ENCODE data around the gene INTS4.
"Not testable (repeated sequence)": the region's sequence is repeated elsewhere in the genome, so short reads cannot be mapped to it uniquely, and the experiment has no call there.

INTS4 gene

DNA sequence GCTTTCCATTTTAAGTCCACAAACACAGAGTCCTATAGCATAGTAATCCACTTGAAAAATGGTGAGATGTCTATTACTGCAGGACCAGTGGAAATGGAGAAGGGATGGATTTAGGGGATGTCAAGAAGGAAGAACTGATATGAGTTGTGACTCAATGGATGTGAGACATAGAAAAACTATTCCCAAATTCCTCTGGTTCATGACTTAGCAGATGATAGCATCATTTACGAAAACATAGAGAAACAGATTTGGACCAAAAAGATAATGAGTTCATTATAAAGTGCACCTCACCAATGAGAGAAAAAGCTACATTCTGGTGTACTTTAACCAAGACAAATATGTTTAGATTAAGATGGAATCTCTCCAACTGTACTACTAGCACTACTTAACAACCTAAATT, 51.2 kb downstream of the INTS4 start:
- not testable (repeated sequence) for H3K27me3 ChIP-seq (ENCODE audit: insufficient read depth, low read length, poor library complexity); H3K4me3 ChIP-seq (ENCODE audit: low read depth in 1 of 2, low read length in 2 of 2); H3K9ac ChIP-seq (ENCODE audit: low read depth, low read length); H3K27ac ChIP-seq (ENCODE audit: low read length); H3K9me3 ChIP-seq (ENCODE audit: insufficient read depth, low read length, severe bottlenecking); H3K4me2 ChIP-seq (ENCODE audit: insufficient read depth, low read length); H3K36me3 ChIP-seq (ENCODE audit: insufficient read depth, low read length); H4K20me1 ChIP-seq (ENCODE audit: insufficient read depth, low read length); H2AFZ ChIP-seq (ENCODE audit: low read depth, low read length); H3K4me1 ChIP-seq (ENCODE audit: insufficient read depth, low read length); H3K79me2 ChIP-seq (ENCODE audit: insufficient read depth, low read length); DNase-seq; ATAC-seq (ENCODE audit: insufficient read depth, low read depth)

DNA sequence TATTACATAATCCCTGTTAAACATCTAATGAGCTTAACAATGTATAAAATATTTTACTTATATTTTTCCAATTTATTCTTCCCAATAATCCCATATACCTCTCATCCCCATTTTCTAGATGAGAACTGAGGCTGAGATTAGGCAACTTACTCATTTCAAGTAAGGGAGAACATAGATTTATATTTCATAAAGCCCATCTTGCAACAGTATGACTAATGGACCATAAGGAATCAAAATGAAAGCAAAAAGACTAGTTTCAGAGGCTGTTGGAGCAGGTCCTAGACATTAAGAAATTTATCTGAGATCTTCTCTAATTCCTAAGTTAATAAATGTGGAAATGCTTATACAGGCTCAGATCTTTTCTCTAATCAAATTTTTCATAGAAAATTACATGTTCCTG, 52.0 kb downstream of the INTS4 start:
- H3K9ac ChIP-seq (ENCODE audit: low read depth, low read length); H3K79me2 ChIP-seq (ENCODE audit: insufficient read depth, low read length); ATAC-seq (ENCODE audit: insufficient read depth, low read depth); H3K36me3 ChIP-seq (ENCODE audit: insufficient read depth, low read length); H2AFZ ChIP-seq (ENCODE audit: low read depth, low read length); H3K4me1 ChIP-seq (ENCODE audit: insufficient read depth, low read length); H3K27ac ChIP-seq (ENCODE audit: low read length); H3K4me2 ChIP-seq (ENCODE audit: insufficient read depth, low read length); H3K27me3 ChIP-seq (ENCODE audit: insufficient read depth, low read length, poor library complexity); H3K9me3 ChIP-seq (ENCODE audit: insufficient read depth, low read length, severe bottlenecking); H4K20me1 ChIP-seq (ENCODE audit: insufficient read depth, low read length); H3K4me3 ChIP-seq (ENCODE audit: low read depth in 1 of 2, low read length in 2 of 2); DNase-seq: not testable (repeated sequence)

DNA sequence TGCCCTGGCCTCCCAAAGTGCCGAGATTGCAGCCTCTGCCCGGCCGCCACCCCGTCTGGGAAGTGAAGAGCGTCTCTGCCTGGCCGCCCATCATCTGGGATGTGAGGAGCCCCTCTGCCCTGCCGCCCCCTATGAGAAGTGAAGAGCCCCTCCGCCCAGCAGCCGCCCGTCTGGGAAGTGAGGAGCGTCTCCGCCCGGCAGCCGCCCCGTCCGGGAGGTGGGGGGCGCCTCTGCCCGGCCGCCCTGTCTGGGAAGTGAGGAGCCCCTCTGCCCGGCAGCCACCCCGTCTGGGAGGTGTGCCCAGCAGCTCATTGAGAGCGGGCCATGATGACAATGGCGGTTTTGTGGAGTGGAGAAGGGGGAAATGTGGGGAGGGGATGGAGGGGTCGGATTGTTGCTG, 60.9 kb downstream of the INTS4 start:
- not testable (repeated sequence) for DNase-seq; H3K79me2 ChIP-seq (ENCODE audit: insufficient read depth, low read length); H3K27ac ChIP-seq (ENCODE audit: low read length); H4K20me1 ChIP-seq (ENCODE audit: insufficient read depth, low read length); H3K27me3 ChIP-seq (ENCODE audit: insufficient read depth, low read length, poor library complexity); H3K9me3 ChIP-seq (ENCODE audit: insufficient read depth, low read length, severe bottlenecking); H3K4me1 ChIP-seq (ENCODE audit: insufficient read depth, low read length); H3K9ac ChIP-seq (ENCODE audit: low read depth, low read length); ATAC-seq (ENCODE audit: insufficient read depth, low read depth); H3K4me2 ChIP-seq (ENCODE audit: insufficient read depth, low read length); H2AFZ ChIP-seq (ENCODE audit: low read depth, low read length); H3K4me3 ChIP-seq (ENCODE audit: low read depth in 1 of 2, low read length in 2 of 2)
- H3K36me3 ChIP-seq (ENCODE audit: insufficient read depth, low read length), result peaks cover 27% of the 10 kb centered on the region; the same call in 1 of the 2 replicates

DNA sequence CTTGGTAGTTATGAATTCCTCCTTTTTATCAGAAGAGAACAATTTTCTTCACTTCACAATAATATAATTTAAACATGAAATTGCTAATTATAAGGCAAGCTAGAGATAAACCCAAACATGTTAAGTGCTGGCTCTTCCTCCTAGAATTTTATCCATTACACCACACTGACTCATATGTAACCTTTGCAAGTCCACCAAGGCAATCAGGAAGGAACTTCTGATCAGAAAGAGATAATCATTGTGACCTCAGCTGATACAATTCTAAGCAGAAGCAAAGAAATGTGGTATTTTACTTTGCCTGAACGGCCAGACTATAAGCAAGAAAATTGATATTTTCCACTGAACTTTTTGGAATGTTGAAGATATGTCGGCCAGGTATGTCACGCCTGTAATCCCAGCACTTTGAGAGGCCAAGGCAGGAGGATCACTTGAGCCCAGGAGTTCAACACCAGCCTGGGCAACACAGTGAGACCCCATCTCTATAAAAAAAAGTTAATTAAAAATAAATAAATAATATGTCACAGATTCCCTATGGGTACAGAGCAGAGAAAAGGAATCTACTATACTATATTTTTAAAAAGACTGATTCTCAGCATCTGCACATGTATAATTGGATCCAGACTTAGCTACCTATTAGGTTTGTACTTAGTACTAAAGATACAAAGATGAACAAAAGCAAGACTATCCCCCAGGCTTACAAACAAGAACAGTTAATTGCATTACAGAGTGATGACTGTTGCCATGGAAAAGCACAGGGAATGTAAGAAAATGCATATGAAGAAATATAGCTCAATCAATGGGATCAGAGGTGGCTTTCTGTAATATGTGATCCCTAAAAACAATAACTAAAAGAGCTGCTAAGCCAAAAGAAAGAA, 63.9 kb downstream of the INTS4 start:
- H3K27ac ChIP-seq (ENCODE audit: low read length); H3K79me2 ChIP-seq (ENCODE audit: insufficient read depth, low read length); H3K4me3 ChIP-seq (ENCODE audit: low read depth in 1 of 2, low read length in 2 of 2); H3K4me2 ChIP-seq (ENCODE audit: insufficient read depth, low read length); ATAC-seq (ENCODE audit: insufficient read depth, low read depth); H3K4me1 ChIP-seq (ENCODE audit: insufficient read depth, low read length); H3K9ac ChIP-seq (ENCODE audit: low read depth, low read length); H2AFZ ChIP-seq (ENCODE audit: low read depth, low read length); H3K9me3 ChIP-seq (ENCODE audit: insufficient read depth, low read length, severe bottlenecking); H3K27me3 ChIP-seq (ENCODE audit: insufficient read depth, low read length, poor library complexity); H4K20me1 ChIP-seq (ENCODE audit: insufficient read depth, low read length); DNase-seq: not testable (repeated sequence)
- peaks cover 45% of the 10 kb centered on the region for H3K36me3 ChIP-seq (ENCODE audit: insufficient read depth, low read length)

DNA sequence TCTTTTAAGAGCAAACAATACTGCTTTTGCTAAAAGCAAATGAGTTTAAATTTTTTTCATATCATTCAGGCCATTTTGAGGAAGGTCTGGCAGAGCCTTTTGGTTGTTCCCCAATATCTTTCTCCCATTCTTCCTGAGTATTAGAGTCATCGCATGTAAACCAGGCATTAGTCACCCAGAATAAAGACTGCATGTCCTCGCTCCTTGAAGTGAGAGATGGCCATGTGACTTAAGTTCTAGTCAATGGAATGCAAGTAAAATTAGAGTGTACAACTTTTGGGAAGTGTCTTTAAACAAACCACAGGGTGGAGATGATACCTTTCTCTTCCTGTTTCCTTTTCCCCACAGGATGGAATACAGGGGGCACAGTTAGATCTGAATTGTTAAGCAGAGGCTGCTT, 76.8 kb downstream of the INTS4 start:
- peaks cover 19% of the 10 kb centered on the region; the same call in 1 of the 2 replicates for H3K36me3 ChIP-seq (ENCODE audit: insufficient read depth, low read length)
- H3K4me1 ChIP-seq (ENCODE audit: insufficient read depth, low read length), result not testable (repeated sequence)

DNA sequence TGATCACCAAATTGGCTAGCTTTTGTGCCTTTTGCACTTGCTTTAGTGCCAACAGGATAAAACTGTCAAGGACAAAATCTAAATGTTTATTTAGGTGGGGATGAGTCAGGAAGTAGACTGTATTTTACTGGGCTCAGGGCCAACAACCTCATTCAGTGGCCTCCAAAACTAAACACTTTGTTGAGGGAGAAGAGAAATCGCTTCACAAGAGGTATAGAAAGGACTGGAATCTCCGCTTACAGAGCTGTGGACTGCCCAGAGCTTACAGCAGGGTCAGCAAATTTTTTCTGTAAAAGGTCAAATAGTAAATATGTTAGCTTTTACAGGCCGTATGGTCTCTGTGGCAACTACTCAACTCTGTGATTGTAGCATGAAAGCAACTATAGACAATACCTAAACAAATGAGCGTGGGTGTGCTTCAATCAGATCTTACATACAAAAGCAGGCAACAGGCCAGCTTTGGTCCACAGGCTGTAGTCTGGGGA, 80.1 kb downstream of the INTS4 start:
- H2AFZ ChIP-seq (ENCODE audit: low read depth, low read length); H3K4me2 ChIP-seq (ENCODE audit: insufficient read depth, low read length); H4K20me1 ChIP-seq (ENCODE audit: insufficient read depth, low read length); H3K9me3 ChIP-seq (ENCODE audit: insufficient read depth, low read length, severe bottlenecking); H3K27ac ChIP-seq (ENCODE audit: low read length); DNase-seq; H3K79me2 ChIP-seq (ENCODE audit: insufficient read depth, low read length); H3K9ac ChIP-seq (ENCODE audit: low read depth, low read length); ATAC-seq (ENCODE audit: insufficient read depth, low read depth); H3K27me3 ChIP-seq (ENCODE audit: insufficient read depth, low read length, poor library complexity); H3K4me3 ChIP-seq (ENCODE audit: low read depth in 1 of 2, low read length in 2 of 2); H3K4me1 ChIP-seq (ENCODE audit: insufficient read depth, low read length): not testable (repeated sequence)
- H3K36me3 ChIP-seq (ENCODE audit: insufficient read depth, low read length), result peaks cover 16% of the 10 kb centered on the region; the same call in 1 of the 2 replicates

More for the DNA sequence above, 76.8 kb downstream of the INTS4 start:
- H4K20me1 ChIP-seq (ENCODE audit: insufficient read depth, low read length); H3K79me2 ChIP-seq (ENCODE audit: insufficient read depth, low read length); DNase-seq; H3K27ac ChIP-seq (ENCODE audit: low read length); H2AFZ ChIP-seq (ENCODE audit: low read depth, low read length); H3K27me3 ChIP-seq (ENCODE audit: insufficient read depth, low read length, poor library complexity); H3K4me3 ChIP-seq (ENCODE audit: low read depth in 1 of 2, low read length in 2 of 2); H3K9ac ChIP-seq (ENCODE audit: low read depth, low read length); H3K4me2 ChIP-seq (ENCODE audit: insufficient read depth, low read length); ATAC-seq (ENCODE audit: insufficient read depth, low read depth); H3K9me3 ChIP-seq (ENCODE audit: insufficient read depth, low read length, severe bottlenecking): not testable (repeated sequence)

DNA sequence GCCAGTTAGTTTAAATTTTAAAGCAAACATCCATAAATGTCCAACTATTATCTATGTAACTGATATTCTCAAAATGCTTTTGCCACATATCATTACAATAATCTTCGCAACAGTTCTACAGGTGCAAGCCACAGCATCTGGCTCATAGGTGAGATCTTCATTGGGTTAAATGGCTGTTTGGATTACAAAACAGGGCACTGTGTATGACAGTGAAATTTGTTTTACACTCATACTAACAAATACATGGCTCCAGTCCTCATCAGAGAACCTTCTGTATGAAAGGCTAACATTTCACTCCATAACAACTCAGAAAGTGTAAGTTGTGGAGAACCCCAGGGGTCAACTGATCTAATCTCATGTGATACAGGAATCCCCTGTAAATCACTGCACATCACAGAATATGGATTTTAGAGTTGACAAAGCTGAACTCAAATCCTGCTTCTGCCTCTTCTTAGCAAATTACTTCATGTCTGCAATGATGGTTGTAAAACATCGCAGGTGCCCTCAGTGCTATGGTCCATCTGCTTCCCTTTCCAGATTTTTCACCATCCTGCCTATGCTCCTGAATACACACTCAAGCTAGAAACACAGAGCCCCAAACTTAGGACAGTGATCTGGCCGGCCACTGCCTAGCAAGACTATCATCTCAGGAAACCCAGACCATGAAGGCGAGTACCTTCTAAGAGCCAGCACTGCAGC, 80.7 kb downstream of the INTS4 start:
- not testable (repeated sequence) for H2AFZ ChIP-seq (ENCODE audit: low read depth, low read length); DNase-seq; H3K4me3 ChIP-seq (ENCODE audit: low read depth in 1 of 2, low read length in 2 of 2); H3K27me3 ChIP-seq (ENCODE audit: insufficient read depth, low read length, poor library complexity); H3K9ac ChIP-seq (ENCODE audit: low read depth, low read length); H3K27ac ChIP-seq (ENCODE audit: low read length); H3K79me2 ChIP-seq (ENCODE audit: insufficient read depth, low read length); H3K4me1 ChIP-seq (ENCODE audit: insufficient read depth, low read length); H3K9me3 ChIP-seq (ENCODE audit: insufficient read depth, low read length, severe bottlenecking); H3K4me2 ChIP-seq (ENCODE audit: insufficient read depth, low read length); ATAC-seq (ENCODE audit: insufficient read depth, low read depth); H4K20me1 ChIP-seq (ENCODE audit: insufficient read depth, low read length)
- peaks cover 19% of the 10 kb centered on the region; the same call in 1 of the 2 replicates for H3K36me3 ChIP-seq (ENCODE audit: insufficient read depth, low read length)

DNA sequence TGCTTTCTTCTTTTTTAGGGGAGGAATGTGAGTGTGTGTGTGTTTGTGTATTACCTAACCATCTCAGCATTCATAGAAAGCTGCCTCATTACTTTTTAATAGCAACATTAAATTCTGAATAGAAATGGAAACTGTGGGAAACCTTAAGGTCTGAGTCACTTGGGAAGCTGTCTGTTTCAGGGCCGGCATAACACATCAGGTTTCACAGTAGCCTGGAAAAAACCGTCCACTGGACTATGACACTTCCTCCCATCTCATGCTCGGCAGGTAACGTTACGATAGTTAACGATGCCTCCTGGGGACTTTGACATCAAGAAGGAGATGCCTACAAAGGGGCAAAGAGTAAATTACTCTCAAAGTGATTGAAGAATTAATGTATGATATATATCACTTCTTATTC, 83.6 kb downstream of the INTS4 start:
- not testable (repeated sequence) for H3K4me2 ChIP-seq (ENCODE audit: insufficient read depth, low read length); H3K79me2 ChIP-seq (ENCODE audit: insufficient read depth, low read length); H3K4me1 ChIP-seq (ENCODE audit: insufficient read depth, low read length); ATAC-seq (ENCODE audit: insufficient read depth, low read depth); H3K4me3 ChIP-seq (ENCODE audit: low read depth in 1 of 2, low read length in 2 of 2); H3K27me3 ChIP-seq (ENCODE audit: insufficient read depth, low read length, poor library complexity); H3K9ac ChIP-seq (ENCODE audit: low read depth, low read length); H3K9me3 ChIP-seq (ENCODE audit: insufficient read depth, low read length, severe bottlenecking); H2AFZ ChIP-seq (ENCODE audit: low read depth, low read length); H4K20me1 ChIP-seq (ENCODE audit: insufficient read depth, low read length); DNase-seq; H3K27ac ChIP-seq (ENCODE audit: low read length)
- peaks cover 24% of the 10 kb centered on the region for H3K36me3 ChIP-seq (ENCODE audit: insufficient read depth, low read length)

Measured in DND-41 (cell line).